GM23248 (cell line): ENCODE measurements around the gene FGF6. TPM values are rescaled to one million over a fixed set of nuclear protein-coding genes. Genes with fewer than 3 reads are reported as not detected.

Experiments
- DNase-seq: peaks from one replicate; pipeline ENCODE4 v3.0.0-alpha.2; 2015
- H2AFZ ChIP-seq: fragments of 200-600 bp; sonication (generic); 2 replicates; pipeline ENCODE4 v1.6.1; 2016; ENCODE audit warnings: antibody characterized with exemption
- H3F3A ChIP-seq: fragments of 200-600 bp; sonication (generic); 2 replicates; pipeline ENCODE4 v1.6.1; 2016; ENCODE audit warnings: mild to moderate bottlenecking, antibody characterized with exemption, mixed run types; ENCODE audit not compliant: insufficient read depth
- H3K27ac ChIP-seq: fragments of 200-600 bp; sonication (generic); 2 replicates; pipeline ENCODE4 v1.5.1; 2016; ENCODE audit warnings: mild to moderate bottlenecking
- H3K27me3 ChIP-seq: fragments of 200-600 bp; sonication (generic); replicated peaks from 2 replicates; pipeline ENCODE4 v1.6.1; 2016; ENCODE audit warnings: mild to moderate bottlenecking; ENCODE audit not compliant: insufficient read depth
- H3K36me3 ChIP-seq: fragments of 200-600 bp; sonication (generic); 2 replicates; pipeline ENCODE4 v1.6.1; 2016; ENCODE audit warnings: low read depth, mild to moderate bottlenecking
- H3K4me1 ChIP-seq: fragments of 200-600 bp; sonication (generic); 2 replicates; pipeline ENCODE4 v1.6.1; 2016; ENCODE audit warnings: mild to moderate bottlenecking; ENCODE audit not compliant: insufficient read depth
- H3K4me2 ChIP-seq: fragments of 200-600 bp; sonication (generic); one replicate; pipeline ENCODE4 v1.6.1; 2016; ENCODE audit warnings: mild to moderate bottlenecking; ENCODE audit not compliant: unreplicated experiment
- H3K4me3 ChIP-seq: fragments of 200-600 bp; sonication (generic); 2 replicates; pipeline ENCODE4 v1.5.1; 2016; ENCODE audit warnings: mild to moderate bottlenecking
- H3K79me2 ChIP-seq: fragments of 200-600 bp; sonication (generic); 2 replicates; pipeline ENCODE4 v1.6.1; 2016; ENCODE audit warnings: mild to moderate bottlenecking; ENCODE audit not compliant: insufficient read depth
- H3K9ac ChIP-seq: fragments of 200-600 bp; sonication (generic); 2 replicates; pipeline ENCODE4 v1.6.1; 2016; ENCODE audit warnings: mild to moderate bottlenecking
- H3K9me2 ChIP-seq: fragments of 200-600 bp; sonication (generic); 2 replicates; pipeline ENCODE4 v1.6.1; 2016; ENCODE audit warnings: mixed run types, mild to moderate bottlenecking, moderate library complexity; ENCODE audit not compliant: insufficient read depth
- H3K9me3 ChIP-seq: fragments of 200-600 bp; sonication (generic); one replicate; pipeline ENCODE4 v1.6.1; 2017; ENCODE audit warnings: low read depth
- H4K20me1 ChIP-seq: fragments of 200-600 bp; sonication (generic); 2 replicates; pipeline ENCODE4 v1.6.0; 2016; ENCODE audit not compliant: insufficient read depth
- EZH2 ChIP-seq: fragments of 200-600 bp; sonication (generic); IDR thresholded peaks from 2 replicates; pipeline ENCODE4 v1.6.1; 2018; ENCODE audit warnings: antibody characterized with exemption, mild to moderate bottlenecking; ENCODE audit not compliant: insufficient read depth, poor library complexity, severe bottlenecking
- EZH2phosphoT487 ChIP-seq: fragments of 200-600 bp; sonication (generic); IDR thresholded peaks from 2 replicates; pipeline ENCODE4 v1.6.1; 2018; ENCODE audit warnings: antibody characterized with exemption, moderate library complexity, mild to moderate bottlenecking, low read depth; ENCODE audit not compliant: insufficient read depth
- WGBS, 2 experiments: methylation state at CpG; one replicate each; pipeline ENCODE4 v1.1.6; 2015 to 2017; ENCODE audit warnings: low lambda C conversion rate in 2 of 2, low coverage in 1 of 2; ENCODE audit errors: missing lambda C conversion rate in 2 of 2; 5-methylcytosine and 5-hydroxymethylcytosine counted together
- in situ Hi-C: fragments of 300-500 bp; cut with MboI; formaldehyde crosslinking; loops from 2 replicates; pipeline ENCODE4 v1.15.0; 2020
- polyA plus RNA-seq: library from polyadenylated mRNA; unstranded; fragments of >200 nt; fragmentation: Nextera tagmentation; extraction: Ambion mirVana; gene quantifications from 2 replicates; pipeline ENCODE4 v1.2.1, GENCODE V29; 2016
- total RNA-seq: library from RNA; depleted of rRNA; stranded (reverse); fragments of >200 nt; shearing (Covaris generic); gene quantifications from 2 replicates; pipeline ENCODE4 v1.2.3, GENCODE V29; 2014

The FGF6 gene
- total and polyA plus RNA-seq, 2 experiments from 2014 or later: not detected

DNA sequence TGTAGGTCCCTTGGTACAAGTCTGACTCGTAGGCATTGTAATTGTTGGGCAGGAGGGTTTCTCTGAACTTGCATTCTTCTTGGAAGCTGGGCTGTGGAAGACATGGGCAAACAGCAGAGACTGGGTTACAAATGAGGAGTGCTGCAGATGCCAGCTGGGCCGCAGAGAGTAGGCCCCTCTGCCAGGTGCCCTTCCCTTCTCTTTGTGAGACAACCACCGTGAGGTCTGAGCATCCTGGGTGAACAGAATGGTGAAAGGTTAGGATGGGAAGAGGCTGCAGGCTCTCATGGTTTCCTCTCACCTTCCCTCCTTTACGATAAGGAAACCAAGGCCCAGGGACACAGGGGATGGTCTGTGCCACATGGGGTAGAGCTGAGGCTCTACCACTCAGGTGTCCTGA lies 11.3 kb downstream of the FGF6 start:
- H2AFZ ChIP-seq: no peak overlapping the region
- no peaks in the 10 kb centered on the region for H3K4me1 ChIP-seq
- H3K9ac ChIP-seq: no peak overlapping the region
- no peaks in the 10 kb centered on the region for H3K79me2 ChIP-seq
- TF ChIP-seq EZH2: no peak
- no peak for TF ChIP-seq EZH2phosphoT487
- H3F3A ChIP-seq: no peaks in the 10 kb centered on the region
- H3K4me3 ChIP-seq: no peak overlapping the region
- in situ Hi-C loops: no loop called here
- H3K27me3 ChIP-seq: peaks cover 5% of the 10 kb centered on the region; the same call in 1 of the 2 replicates
- H3K9me3 ChIP-seq: no peaks in the 10 kb centered on the region
- no peak overlapping the region for H3K27ac ChIP-seq
- no peaks in the 10 kb centered on the region for H4K20me1 ChIP-seq
- no peak overlapping the region for H3K4me2 ChIP-seq
- DNase-seq: no peak
- WGBS, 2 experiments: 45 to 54% methylated on average over 4 of the region's 4 CpGs
- no peaks in the 10 kb centered on the region for H3K36me3 ChIP-seq
- H3K9me2 ChIP-seq: no peaks in the 10 kb centered on the region

DNA sequence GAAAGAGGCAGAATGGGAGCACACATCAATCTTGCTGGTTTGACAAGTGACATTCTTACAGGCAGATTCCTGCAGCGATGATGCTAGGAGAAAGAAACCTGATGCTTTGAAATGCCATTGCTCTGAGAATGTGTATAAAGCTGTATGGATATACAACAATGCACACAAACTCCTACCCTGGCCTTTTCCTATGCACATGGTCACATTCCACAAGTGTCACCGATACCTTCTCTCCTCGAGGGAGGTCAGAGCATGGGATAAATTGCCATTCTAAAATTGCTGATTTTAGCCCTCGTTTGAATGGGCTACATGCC lies 11.9 kb downstream of the FGF6 start:
- Histone ChIP-seq H4K20me1 (no peaks in the 10 kb centered on the region), H3K9ac (no peak overlapping the region), H3F3A (no peaks in the 10 kb centered on the region), H3K9me2 (no peaks in the 10 kb centered on the region), H3K27ac (no peak overlapping the region), H3K4me2 (no peak overlapping the region), H3K79me2 (no peaks in the 10 kb centered on the region), H3K4me3 (no peak overlapping the region), H3K9me3 (no peaks in the 10 kb centered on the region), H2AFZ (no peak overlapping the region), H3K4me1 (no peaks in the 10 kb centered on the region), H3K36me3 (no peaks in the 10 kb centered on the region), H3K27me3 (peaks cover 5% of the 10 kb centered on the region; the same call in 1 of the 2 replicates)
- in situ Hi-C loops: no loop called here
- WGBS, 2 experiments: 16 to 22% methylated on average over 4 of the region's 4 CpGs
- no peak for TF ChIP-seq EZH2
- TF ChIP-seq EZH2phosphoT487: no peak
- no peak for DNase-seq

DNA sequence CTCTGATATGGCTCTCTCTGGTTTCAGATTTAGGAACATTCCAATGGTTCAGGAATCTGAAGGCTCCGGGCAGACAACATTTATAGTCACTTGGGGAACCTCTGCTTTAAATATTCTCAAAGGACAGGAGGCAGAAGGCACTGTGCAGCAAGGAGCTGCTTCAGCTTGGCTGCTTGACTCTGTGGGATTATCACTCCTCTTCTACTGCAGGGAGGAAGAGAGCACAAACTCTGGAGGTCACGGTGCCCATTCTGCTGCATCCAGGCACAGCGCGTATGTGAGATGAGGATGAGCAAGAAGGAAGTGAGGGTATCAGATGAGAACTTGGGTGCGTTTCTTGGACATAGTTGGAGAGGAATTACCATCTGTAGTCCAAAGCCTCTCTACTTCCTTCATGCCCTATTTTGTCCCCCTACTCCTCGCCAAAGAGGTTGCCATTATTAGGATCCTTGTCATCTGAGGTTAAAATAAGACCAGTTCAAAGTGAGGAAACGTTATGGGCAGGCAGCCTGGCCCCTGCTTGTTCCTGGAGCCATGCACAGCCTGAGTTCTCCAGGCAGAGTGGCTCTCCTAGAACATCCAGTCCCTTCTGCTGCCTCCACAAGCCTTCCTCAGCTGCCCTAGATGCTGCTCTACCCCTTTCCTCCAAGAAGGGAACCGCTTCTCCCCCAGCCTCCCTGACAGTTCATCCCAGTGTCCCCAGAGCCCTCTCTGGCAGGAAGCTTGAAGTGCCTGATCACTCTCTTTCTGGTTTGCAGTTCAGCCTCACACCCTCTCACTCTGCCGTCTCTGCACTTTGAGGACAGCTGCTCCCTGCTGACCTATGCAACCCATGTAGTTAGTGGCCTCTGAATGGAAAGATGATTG lies 12.5 kb downstream of the FGF6 start:
- Histone ChIP-seq H3K27ac (no peak overlapping the region), H3K4me3 (no peak overlapping the region), H3K4me1 (no peaks in the 10 kb centered on the region), H3F3A (no peaks in the 10 kb centered on the region), H2AFZ (no peak overlapping the region), H3K79me2 (no peaks in the 10 kb centered on the region), H3K9me2 (no peaks in the 10 kb centered on the region), H3K4me2 (no peak overlapping the region), H3K9me3 (no peaks in the 10 kb centered on the region), H3K9ac (no peak overlapping the region), H3K36me3 (no peaks in the 10 kb centered on the region), H4K20me1 (no peaks in the 10 kb centered on the region), H3K27me3 (peaks cover 5% of the 10 kb centered on the region; the same call in 1 of the 2 replicates)
- WGBS, 2 experiments: 39 to 41% methylated on average over 9 of the region's 9 CpGs
- no peak for DNase-seq
- in situ Hi-C loops: no loop called here
- TF ChIP-seq EZH2phosphoT487 (no peak), EZH2 (no peak)

DNA sequence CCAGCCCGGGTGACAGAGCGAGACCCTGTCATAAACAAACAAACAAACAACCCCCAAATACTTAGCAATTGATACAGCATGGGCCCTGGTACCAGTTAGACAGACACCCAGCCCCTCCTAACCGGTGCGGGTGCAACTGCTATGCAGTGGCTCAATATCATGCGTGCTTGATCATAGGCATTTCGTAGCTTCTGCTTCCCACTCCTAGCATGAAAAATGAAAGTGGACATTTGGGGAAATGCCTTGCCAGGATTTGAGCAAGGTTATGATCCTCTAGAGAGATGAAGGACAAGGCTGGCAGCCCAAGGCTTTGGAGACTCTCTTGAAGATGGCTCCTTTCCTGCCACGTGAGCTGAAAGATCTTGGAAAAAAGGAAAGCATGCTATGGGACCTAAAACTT lies 13.7 kb downstream of the FGF6 start:
- H3K9me3 ChIP-seq: no peaks in the 10 kb centered on the region
- H3K36me3 ChIP-seq: no peaks in the 10 kb centered on the region
- in situ Hi-C loops: no loop called here
- no peaks in the 10 kb centered on the region for H3K79me2 ChIP-seq
- no peaks in the 10 kb centered on the region for H3F3A ChIP-seq
- TF ChIP-seq EZH2phosphoT487 (no peak), EZH2 (no peak)
- no peaks in the 10 kb centered on the region for H3K4me1 ChIP-seq
- H2AFZ ChIP-seq: no peak overlapping the region
- H3K27me3 ChIP-seq: peaks cover 3% of the 10 kb centered on the region; the same call in 1 of the 2 replicates
- no peak for DNase-seq
- WGBS, 2 experiments: 52 to 54% methylated on average over 7 of the region's 7 CpGs
- H3K9ac ChIP-seq: no peak overlapping the region
- H4K20me1 ChIP-seq: no peaks in the 10 kb centered on the region
- no peak overlapping the region for H3K4me3 ChIP-seq
- no peak overlapping the region for H3K4me2 ChIP-seq
- no peak overlapping the region for H3K27ac ChIP-seq
- no peaks in the 10 kb centered on the region for H3K9me2 ChIP-seq
